ENCODE data around the gene GAK. TPM values are rescaled to one million over a fixed set of nuclear protein-coding genes. Genes with fewer than 3 reads are reported as not detected.

GAK gene
- total RNA-seq, 4 donors from 2014 or later: 50.6 to 1,098 (median 104) TPM

DNA sequence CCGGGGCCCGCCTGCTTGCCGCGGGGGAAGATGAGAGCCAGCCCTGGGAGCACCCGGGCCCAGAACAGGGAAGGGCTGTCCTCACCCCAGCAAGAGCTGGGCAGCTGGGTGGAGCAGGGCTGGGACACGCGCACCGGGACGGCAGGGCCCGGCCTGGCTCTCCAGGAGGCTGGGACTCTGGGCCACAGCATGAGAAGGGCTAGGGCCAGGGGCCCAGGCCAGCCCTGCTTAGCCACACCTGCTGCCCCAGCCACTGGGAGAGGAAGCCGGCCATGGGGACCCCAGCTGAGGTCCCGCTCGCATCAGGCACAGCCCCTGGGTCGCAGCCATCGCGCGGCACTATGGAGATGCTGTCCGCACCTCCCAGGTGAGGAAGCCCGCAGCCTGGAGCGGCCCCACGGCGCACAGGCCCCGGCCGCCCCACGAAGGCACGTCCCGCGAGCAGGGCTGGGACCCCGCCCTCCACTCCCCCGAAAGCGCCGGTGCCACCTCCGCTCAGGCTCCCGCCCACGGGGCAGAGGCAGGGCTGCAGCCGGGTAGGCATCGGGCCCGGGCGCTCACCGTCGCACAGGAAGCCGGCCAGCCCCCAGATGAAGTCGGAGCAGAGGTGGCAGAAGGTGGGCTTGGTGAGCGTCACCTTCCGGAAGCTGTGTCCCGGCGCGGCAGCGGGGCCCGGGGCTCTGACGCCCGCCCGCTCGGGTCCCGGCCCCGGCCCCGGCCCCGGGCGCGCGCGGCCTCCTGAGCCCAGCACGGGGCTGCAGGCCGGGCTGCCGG lies 40.7 kb upstream of the GAK start:
- no peaks in the 10 kb centered on the region for H3K9me3 ChIP-seq
- H3K27me3 ChIP-seq: no peaks in the 10 kb centered on the region
- H3K4me1 ChIP-seq: peaks cover 0 to 21% of the 10 kb centered on the region in 2 donors
- TF ChIP-seq POLR2A (IDR thresholded peaks at IDR 0.05): no peak
- TF ChIP-seq, protein P1, sequence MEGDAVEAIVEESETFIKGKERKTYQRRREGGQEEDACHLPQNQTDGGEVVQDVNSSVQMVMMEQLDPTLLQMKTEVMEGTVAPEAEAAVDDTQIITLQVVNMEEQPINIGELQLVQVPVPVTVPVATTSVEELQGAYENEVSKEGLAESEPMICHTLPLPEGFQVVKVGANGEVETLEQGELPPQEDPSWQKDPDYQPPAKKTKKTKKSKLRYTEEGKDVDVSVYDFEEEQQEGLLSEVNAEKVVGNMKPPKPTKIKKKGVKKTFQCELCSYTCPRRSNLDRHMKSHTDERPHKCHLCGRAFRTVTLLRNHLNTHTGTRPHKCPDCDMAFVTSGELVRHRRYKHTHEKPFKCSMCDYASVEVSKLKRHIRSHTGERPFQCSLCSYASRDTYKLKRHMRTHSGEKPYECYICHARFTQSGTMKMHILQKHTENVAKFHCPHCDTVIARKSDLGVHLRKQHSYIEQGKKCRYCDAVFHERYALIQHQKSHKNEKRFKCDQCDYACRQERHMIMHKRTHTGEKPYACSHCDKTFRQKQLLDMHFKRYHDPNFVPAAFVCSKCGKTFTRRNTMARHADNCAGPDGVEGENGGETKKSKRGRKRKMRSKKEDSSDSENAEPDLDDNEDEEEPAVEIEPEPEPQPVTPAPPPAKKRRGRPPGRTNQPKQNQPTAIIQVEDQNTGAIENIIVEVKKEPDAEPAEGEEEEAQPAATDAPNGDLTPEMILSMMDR (IDR thresholded peaks at IDR 0.05): no peak
- intact Hi-C loops (cut with DNase I; ENCODE audit: low total_unique reads): no loop called here
- H3K36me3 ChIP-seq: no peaks in the 10 kb centered on the region
- H3K27ac ChIP-seq: peak overlapping the region; percentile 1 to 3
- DNase-seq: peak in 1 of 2 donors; percentile 42
- peak overlapping the region; percentile 57 to 59 for H3K4me3 ChIP-seq

DNA sequence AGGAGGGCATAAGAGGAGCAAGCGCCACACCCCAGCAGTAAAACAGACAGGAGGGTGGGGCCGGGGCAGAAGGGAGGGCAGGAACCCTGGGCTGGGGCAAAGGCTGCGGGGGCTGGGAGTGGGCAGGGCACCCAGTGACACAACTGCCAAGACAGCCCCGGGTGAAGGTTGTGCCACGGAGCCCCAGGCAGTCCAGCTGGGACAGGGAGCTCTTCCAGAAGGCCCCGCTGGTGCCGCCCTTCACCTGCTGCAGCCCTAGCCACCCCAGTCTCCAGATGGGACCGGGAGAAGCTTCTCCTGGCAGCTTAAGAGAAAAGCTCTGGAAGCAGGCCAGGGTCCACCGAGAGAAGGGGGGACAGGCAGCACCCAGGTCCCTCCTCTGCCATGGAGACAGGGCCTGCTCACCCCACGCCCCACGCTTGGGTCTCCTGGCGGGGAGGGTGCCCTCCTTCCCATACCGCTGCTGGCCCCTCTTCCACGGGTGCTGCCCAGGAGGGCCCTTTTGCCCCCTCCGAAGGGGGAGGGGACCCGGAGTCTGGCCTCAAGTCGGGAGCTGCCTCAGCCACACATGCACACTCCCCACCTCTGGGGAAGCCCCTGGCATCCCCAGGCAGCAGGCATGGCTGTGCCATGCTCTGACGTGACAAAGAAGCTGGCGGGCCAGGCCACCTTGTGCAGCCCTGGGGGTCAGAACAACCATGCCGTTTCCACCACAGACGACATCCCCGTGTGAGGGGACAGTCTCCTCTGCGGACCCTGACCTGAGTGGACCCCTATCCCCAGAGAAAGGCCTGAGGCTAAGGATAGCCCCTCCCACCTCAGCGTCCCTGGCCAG lies 39.8 kb upstream of the GAK start:
- Histone ChIP-seq H3K4me3 (no peak overlapping the region), H3K27ac (no peak overlapping the region)
- intact Hi-C loops (cut with DNase I; ENCODE audit: low total_unique reads): no loop called here

DNA sequence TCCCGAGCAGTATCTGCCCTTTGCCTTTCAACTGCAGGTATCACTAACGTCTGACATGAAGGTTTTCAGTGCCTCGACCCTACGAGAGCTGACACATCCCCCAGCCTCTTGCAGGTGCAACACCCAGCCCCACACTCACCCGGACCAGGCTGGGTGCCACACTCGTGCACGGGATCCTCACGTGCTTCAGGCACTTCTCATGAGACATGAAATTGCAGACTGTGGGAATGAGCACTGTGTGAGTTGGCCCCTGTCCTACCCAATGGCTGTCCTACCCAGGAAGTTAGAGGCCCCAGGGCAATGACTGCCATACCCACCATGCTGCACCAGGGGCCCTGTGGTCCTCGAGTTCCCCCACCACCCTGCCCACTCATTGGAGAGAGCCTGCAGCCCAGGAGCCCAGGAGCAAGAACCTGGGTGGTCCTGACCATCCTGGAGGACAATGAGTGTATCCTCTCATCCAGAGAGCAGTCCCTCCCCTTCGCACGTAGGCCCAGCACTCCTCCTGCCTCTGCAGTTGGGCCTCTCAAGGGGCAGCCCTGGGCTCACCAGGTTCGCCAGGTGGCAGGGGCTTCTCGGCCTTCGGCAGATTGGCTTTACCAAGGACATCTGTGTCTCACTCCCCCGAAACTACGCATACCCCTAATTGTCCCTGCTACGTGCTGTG lies 38.9 kb upstream of the GAK start:
- H3K27me3 ChIP-seq: no peaks in the 10 kb centered on the region
- H3K36me3 ChIP-seq: no peaks in the 10 kb centered on the region
- intact Hi-C loops (cut with DNase I; ENCODE audit: low total_unique reads): no loop called here
- no peak for TF ChIP-seq POLR2A (IDR thresholded peaks at IDR 0.05)
- TF ChIP-seq, protein P1 (IDR thresholded peaks at IDR 0.05): no peak
- peaks cover 0 to 21% of the 10 kb centered on the region in 2 donors for H3K4me1 ChIP-seq
- no peak overlapping the region for H3K27ac ChIP-seq
- no peak for DNase-seq
- H3K9me3 ChIP-seq: no peaks in the 10 kb centered on the region
- no peak overlapping the region for H3K4me3 ChIP-seq

More for the DNA sequence above, 39.8 kb upstream of the GAK start:
- Histone ChIP-seq H3K36me3 (no peaks in the 10 kb centered on the region), H3K9me3 (no peaks in the 10 kb centered on the region), H3K4me1 (peaks cover 0 to 21% of the 10 kb centered on the region in 2 donors), H3K27me3 (no peaks in the 10 kb centered on the region)
- no peak for TF ChIP-seq POLR2A (IDR thresholded peaks at IDR 0.05)
- TF ChIP-seq, protein P1 (IDR thresholded peaks at IDR 0.05): no peak
- no peak for DNase-seq

DNA sequence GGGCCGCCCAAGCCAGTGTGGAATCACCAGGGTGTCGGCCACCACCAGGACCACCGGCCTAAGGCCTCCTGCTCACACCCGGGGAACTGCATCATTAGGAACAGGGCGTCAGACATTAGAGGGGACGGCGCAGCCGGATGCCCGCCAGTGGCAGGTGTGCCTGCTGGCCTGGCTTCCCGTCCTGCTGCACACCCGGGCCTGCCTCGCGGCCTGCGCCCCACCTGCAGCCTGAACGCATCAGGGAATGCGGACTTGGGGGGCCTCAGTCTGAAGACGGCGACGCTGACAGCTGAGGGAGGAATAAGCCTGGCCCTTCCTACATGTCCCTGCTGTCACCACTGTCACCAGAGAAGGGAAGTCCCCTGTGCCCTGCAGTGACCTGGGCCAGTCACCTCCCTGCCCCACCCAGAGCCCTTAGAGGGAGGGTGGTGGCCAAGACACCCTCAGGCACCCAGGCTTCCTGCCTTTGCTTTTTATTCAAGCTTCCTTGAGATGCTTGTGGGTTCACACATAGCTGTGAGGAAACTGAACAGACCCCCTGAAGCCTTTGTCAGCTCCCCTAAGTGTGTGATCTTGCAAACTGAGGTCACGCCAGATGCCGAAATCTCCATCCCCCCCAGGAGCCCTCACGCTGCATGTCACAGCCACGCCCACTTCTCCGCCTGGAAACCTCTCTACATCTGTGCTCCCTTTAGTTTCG lies 38.1 kb upstream of the GAK start:
- no peak overlapping the region for H3K4me3 ChIP-seq
- intact Hi-C loops (cut with DNase I; ENCODE audit: low total_unique reads): no loop called here
- H3K4me1 ChIP-seq: peaks cover 0 to 21% of the 10 kb centered on the region in 2 donors
- TF ChIP-seq, protein P1 (IDR thresholded peaks at IDR 0.05): no peak
- TF ChIP-seq POLR2A (IDR thresholded peaks at IDR 0.05): no peak
- H3K27ac ChIP-seq: no peak overlapping the region
- DNase-seq: no peak
- H3K36me3 ChIP-seq: no peaks in the 10 kb centered on the region
- no peaks in the 10 kb centered on the region for H3K9me3 ChIP-seq
- H3K27me3 ChIP-seq: no peaks in the 10 kb centered on the region
